Activated CD4-positive, alpha-beta T cell treated with anti-CD3 and anti-CD28 coated beads, Interleukin-2, Interleukin-4, amounts not matched to agents 100 ng/mL and 50 ng/mL, durations not matched to agents 16 hours and 8 hours (primary cell): ENCODE data around the gene TGFA.

Source experiments
- DNase-seq: peaks from one replicate; pipeline ENCODE4 v3.0.0-alpha.2; 2020; ENCODE audit warnings: low spot score

TGFA gene

GRCh38 chr2:70463581-70463980 is 90.0 kb downstream of the TGFA start:
- no peak for DNase-seq

- DNase-seq, result no peak
Measured at GRCh38 chr2:70461981-70462876, 91.4 kb downstream of the TGFA start.

GRCh38 chr2:70461414-70461813 is 92.2 kb downstream of the TGFA start:
- no peak for DNase-seq

GRCh38 chr2:70460333-70460732 is 93.3 kb downstream of the TGFA start:
- DNase-seq, result no peak

GRCh38 chr2:70458661-70459060 is 95.0 kb downstream of the TGFA start:
- no peak for DNase-seq

- DNase-seq, result no peak
Measured at GRCh38 chr2:70456585-70457495, 96.8 kb downstream of the TGFA start.

- no peak for DNase-seq
Measured at GRCh38 chr2:70454936-70455544, 98.6 kb downstream of the TGFA start.

- no peak for DNase-seq
Measured at GRCh38 chr2:70450641-70451250, 102.9 kb downstream of the TGFA start.

GRCh38 chr2:70448041-70448440 is 105.6 kb downstream of the TGFA start:
- no peak for DNase-seq

GRCh38 chr2:70443726-70444125 is 109.9 kb downstream of the TGFA start:
- DNase-seq, result no peak

- DNase-seq, result no peak
Measured at GRCh38 chr2:70443078-70443465, 110.6 kb downstream of the TGFA start.

GRCh38 chr2:70442301-70443077 is 111.1 kb downstream of the TGFA start:
- no peak for DNase-seq

- DNase-seq, result no peak
Measured at GRCh38 chr2:70440621-70441020, 113.0 kb downstream of the TGFA start.

- DNase-seq, result no peak
Measured at GRCh38 chr2:70435138-70435537, 118.5 kb downstream of the TGFA start.

GRCh38 chr2:70433315-70433714 is 120.3 kb downstream of the TGFA start:
- DNase-seq, result no peak

GRCh38 chr2:70431716-70432347 is 121.8 kb downstream of the TGFA start:
- DNase-seq, result no peak

- DNase-seq, result no peak
Measured at GRCh38 chr2:70426341-70426740, 127.3 kb downstream of the TGFA start.

GRCh38 chr2:70425682-70426301 is 127.8 kb downstream of the TGFA start:
- DNase-seq, result no peak

GRCh38 chr2:70420740-70421139 is 132.9 kb downstream of the TGFA start:
- no peak for DNase-seq

- DNase-seq, result no peak
Measured at GRCh38 chr2:70420143-70420542, 133.5 kb downstream of the TGFA start.
